GM23338 (cell line): Measurements from ENCODE around the gene CENPP. TPM values are rescaled to one million over a fixed set of nuclear protein-coding genes. Genes with fewer than 3 reads are reported as not detected.

Experiments used
- ATAC-seq: fragments of 200-7000 bp; cut with Tn5 transposase; 3 replicates; pipeline ENCODE4 v1.9.1; 2020
- DNase-seq: peaks from one replicate; pipeline ENCODE4 v3.0.0-alpha.2; 2015; ENCODE audit warnings: low spot score
- H2AFZ ChIP-seq: fragments of 200-600 bp; sonication (generic); 2 replicates; pipeline ENCODE4 v1.8.0; 2016; ENCODE audit warnings: antibody characterized with exemption, mild to moderate bottlenecking, moderate library complexity
- H3F3A ChIP-seq: fragments of 200-600 bp; sonication (generic); replicated peaks from 2 replicates; pipeline ENCODE4 v1.8.0; 2017; ENCODE audit warnings: antibody characterized with exemption, mixed run types, low read depth
- H3K27ac ChIP-seq: fragments of 200-600 bp; sonication (generic); 2 replicates; pipeline ENCODE4 v1.6.1; 2016; ENCODE audit warnings: low read depth
- H3K27me3 ChIP-seq: fragments of 200-600 bp; sonication (generic); 2 replicates; pipeline ENCODE4 v1.8.0; 2016; ENCODE audit warnings: mild to moderate bottlenecking, mixed run types, moderate library complexity; ENCODE audit not compliant: insufficient read depth
- H3K36me3 ChIP-seq: fragments of 200-600 bp; sonication (generic); 2 replicates; pipeline ENCODE4 v1.8.0; 2016; ENCODE audit warnings: mild to moderate bottlenecking; ENCODE audit not compliant: insufficient read depth
- H3K4me1 ChIP-seq: fragments of 200-600 bp; sonication (generic); 2 replicates; pipeline ENCODE4 v1.8.0; 2016; ENCODE audit warnings: mild to moderate bottlenecking, moderate library complexity; ENCODE audit not compliant: insufficient read depth
- H3K4me2 ChIP-seq: fragments of 200-600 bp; sonication (generic); 2 replicates; pipeline ENCODE4 v1.7.1; 2017; ENCODE audit warnings: mixed run types
- H3K4me3 ChIP-seq: fragments of 200-600 bp; sonication (generic); 2 replicates; pipeline ENCODE4 v1.6.1; 2016; ENCODE audit warnings: mixed run types
- H3K79me2 ChIP-seq: fragments of 200-600 bp; sonication (generic); replicated peaks from 2 replicates; pipeline ENCODE4 v1.8.0; 2017; ENCODE audit warnings: mild to moderate bottlenecking; ENCODE audit not compliant: insufficient read depth
- H3K9me2 ChIP-seq: fragments of 200-600 bp; sonication (generic); 2 replicates; pipeline ENCODE4 v1.8.0; 2017; ENCODE audit not compliant: insufficient read depth
- H4K20me1 ChIP-seq: fragments of 200-600 bp; sonication (generic); replicated peaks from 2 replicates; pipeline ENCODE4 v1.8.0; 2017; ENCODE audit warnings: mild to moderate bottlenecking; ENCODE audit not compliant: insufficient read depth
- H3K27ac Mint-ChIP-seq: 2 replicates; pipeline ENCODE4 v1.8.0; 2020; ENCODE audit warnings: inconsistent platforms, mild to moderate bottlenecking, moderate library complexity, mixed read lengths
- H3K27me3 Mint-ChIP-seq: 3 replicates; pipeline ENCODE4 v1.8.0; 2022; ENCODE audit warnings: low read depth, mild to moderate bottlenecking, moderate library complexity, mixed read lengths, inconsistent platforms; ENCODE audit not compliant: insufficient read depth, poor library complexity
- H3K36me3 Mint-ChIP-seq: 3 replicates; pipeline ENCODE4 v1.8.0; 2021; ENCODE audit warnings: low read depth, mild to moderate bottlenecking, inconsistent platforms, moderate library complexity, mixed read lengths
- H3K4me1 Mint-ChIP-seq: 3 replicates; pipeline ENCODE4 v1.8.0; 2020; ENCODE audit warnings: mild to moderate bottlenecking, inconsistent platforms, mixed read lengths
- H3K4me3 Mint-ChIP-seq: 3 replicates; pipeline ENCODE4 v1.8.0; 2021; ENCODE audit warnings: moderate library complexity, mild to moderate bottlenecking, inconsistent platforms, mixed read lengths
- H3K9me3 Mint-ChIP-seq: 3 replicates; pipeline ENCODE4 v1.8.0; 2020; ENCODE audit warnings: moderate library complexity, mild to moderate bottlenecking, inconsistent platforms, mixed read lengths
- CREB1 ChIP-seq: fragments of 250-450 bp; sonication (Bioruptor Pico); IDR thresholded peaks from 2 replicates; pipeline ENCODE4 v1.5.0; 2020; ENCODE audit warnings: low read depth, mild to moderate bottlenecking, moderate library complexity
- EZH2 ChIP-seq: fragments of 200-600 bp; sonication (generic); IDR thresholded peaks from one replicate; pipeline ENCODE4 v1.8.0; 2017; ENCODE audit warnings: antibody characterized with exemption, mild to moderate bottlenecking, low read depth; ENCODE audit not compliant: unreplicated experiment
- EZH2phosphoT487 ChIP-seq: fragments of 200-600 bp; sonication (generic); IDR thresholded peaks from one replicate; pipeline ENCODE4 v1.8.1; 2018; ENCODE audit warnings: antibody characterized with exemption; ENCODE audit not compliant: unreplicated experiment
- JUNB ChIP-seq: IDR thresholded peaks from one replicate; pipeline ENCODE4 v1.6.1; 2016; ENCODE audit warnings: antibody characterized with exemption; ENCODE audit not compliant: unreplicated experiment
- NANOG ChIP-seq: IDR thresholded peaks from 2 replicates; pipeline ENCODE4 v1.6.1; 2016; ENCODE audit warnings: antibody characterized with exemption, borderline replicate concordance
- POLR2AphosphoS5 ChIP-seq: IDR thresholded peaks from 2 replicates; pipeline ENCODE4 v1.6.1; 2016; ENCODE audit warnings: antibody characterized with exemption, low read depth
- STAT1 ChIP-seq: IDR thresholded peaks from one replicate; pipeline ENCODE4 v1.6.1; 2016; ENCODE audit warnings: antibody characterized with exemption; ENCODE audit not compliant: unreplicated experiment
- ZNF114 ChIP-seq: fragments of 250-450 bp; sonication (Bioruptor Pico); IDR thresholded peaks from 2 replicates; pipeline ENCODE4 v1.5.0; 2020; ENCODE audit warnings: mild to moderate bottlenecking, moderate library complexity
- ZNF331 ChIP-seq: fragments of 250-450 bp; sonication (Bioruptor Pico); IDR thresholded peaks from 2 replicates; pipeline ENCODE4 v1.5.0; 2020; ENCODE audit warnings: low read depth, mild to moderate bottlenecking, moderate library complexity
- polyA plus RNA-seq: library from polyadenylated mRNA; unstranded; fragments of >200 nt; fragmentation: Nextera tagmentation; extraction: Ambion mirVana; gene quantifications from 2 replicates; pipeline ENCODE4 v1.2.1, GENCODE V29; 2016
- total RNA-seq: library from RNA; depleted of rRNA; stranded (reverse); fragments of >200 nt; shearing (Covaris generic); gene quantifications from 2 replicates; pipeline ENCODE4 v1.2.3, GENCODE V29; 2014
- TF ChIP-seq, protein P1 (sequence below): IDR thresholded peaks from 2 replicates; pipeline ENCODE4 v1.6.1; 2016; ENCODE audit warnings: antibody characterized with exemption
- TF ChIP-seq, protein P2 (sequence below), 2 experiments: fragments of 200-600 bp in 1 of 2; sonication (generic) in 1 of 2; conservative IDR thresholded peaks; 2 replicates each; pipeline versions ENCODE4 v1.5.1 to v1.6.1; 2016 to 2017; ENCODE audit warnings: antibody characterized with exemption in 2 of 2, low read depth in 2 of 2, mild to moderate bottlenecking in 2 of 2, moderate library complexity in 1 of 2
- TF ChIP-seq, protein P3 (sequence below): IDR thresholded peaks from one replicate; pipeline ENCODE4 v1.6.1; 2018; ENCODE audit warnings: antibody characterized with exemption; ENCODE audit not compliant: unreplicated experiment

Gene CENPP
- total and polyA plus RNA-seq, 2 experiments from 2014 or later = 11.0 to 12.6 TPM

DNA sequence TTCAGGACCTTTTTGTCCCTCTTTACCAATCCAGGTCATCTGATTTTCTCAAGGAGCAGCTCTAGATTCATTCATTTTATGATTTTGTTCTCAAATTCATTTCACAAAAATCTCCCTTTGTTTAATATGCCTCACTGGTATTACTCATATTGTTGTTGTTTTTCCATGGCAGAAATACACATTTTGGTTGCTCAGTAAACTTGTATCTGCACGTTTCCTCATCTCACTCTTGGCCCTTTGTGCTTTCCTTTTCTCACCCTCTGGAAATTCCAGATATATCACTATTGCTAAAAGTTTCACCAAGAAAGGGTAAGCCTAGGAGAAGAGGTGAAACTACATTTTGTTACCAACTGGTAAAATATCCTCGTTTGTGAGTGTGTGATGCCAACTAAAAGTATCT lies 141.8 kb downstream of the CENPP start:
- no peak for TF ChIP-seq CREB1
- no peaks in the 10 kb centered on the region for H3K36me3 ChIP-seq
- H3K27me3 ChIP-seq = no peaks in the 10 kb centered on the region
- H2AFZ ChIP-seq = no peak overlapping the region
- H3K36me3 Mint-ChIP-seq = no peaks in the 10 kb centered on the region
- no peaks in the 10 kb centered on the region for H3K4me1 Mint-ChIP-seq
- no peak overlapping the region for H3K4me3 ChIP-seq
- no peaks in the 10 kb centered on the region for H3K4me1 ChIP-seq
- DNase-seq (no peak), ATAC-seq (no peak)
- no peak overlapping the region for H3K27ac Mint-ChIP-seq
- H3K27ac ChIP-seq = no peak overlapping the region
- H3K27me3 Mint-ChIP-seq = peaks cover 3% of the 10 kb centered on the region
- H3K9me3 Mint-ChIP-seq = no peaks in the 10 kb centered on the region
- H3F3A ChIP-seq = no peaks in the 10 kb centered on the region
- no peaks in the 10 kb centered on the region; the same call in 1 of the 2 replicates for H4K20me1 ChIP-seq
- no peaks in the 10 kb centered on the region for H3K79me2 ChIP-seq
- no peak overlapping the region for H3K4me2 ChIP-seq
- no peaks in the 10 kb centered on the region for H3K9me2 ChIP-seq
- no peak overlapping the region for H3K4me3 Mint-ChIP-seq

DNA sequence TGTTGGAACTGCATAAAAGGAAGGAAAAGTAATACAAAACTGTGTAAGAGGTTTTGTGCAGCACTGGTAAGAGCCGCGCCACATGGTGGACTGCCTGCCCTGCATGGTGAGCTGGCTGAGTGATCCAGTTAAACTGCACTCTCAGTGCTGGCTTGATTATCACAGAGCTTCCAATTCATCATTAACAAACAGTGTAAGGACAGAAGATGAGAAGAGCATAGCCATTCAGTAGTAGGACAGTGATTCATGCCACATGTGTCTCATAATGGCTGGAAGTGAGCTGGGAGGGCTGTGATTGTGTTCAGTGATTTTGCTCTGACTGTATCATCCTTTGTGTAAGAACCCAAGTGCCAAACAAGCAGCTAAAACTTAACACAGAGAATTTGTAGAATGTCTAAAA lies 142.5 kb downstream of the CENPP start:
- no peaks in the 10 kb centered on the region for H3F3A ChIP-seq
- TF ChIP-seq JUNB (no peak), EZH2phosphoT487 (no peak), ZNF114 (no peak), POLR2AphosphoS5 (no peak), ZNF331 (CRISPR knock-in tag) (no peak), NANOG (no peak)
- TF ChIP-seq, protein P1, sequence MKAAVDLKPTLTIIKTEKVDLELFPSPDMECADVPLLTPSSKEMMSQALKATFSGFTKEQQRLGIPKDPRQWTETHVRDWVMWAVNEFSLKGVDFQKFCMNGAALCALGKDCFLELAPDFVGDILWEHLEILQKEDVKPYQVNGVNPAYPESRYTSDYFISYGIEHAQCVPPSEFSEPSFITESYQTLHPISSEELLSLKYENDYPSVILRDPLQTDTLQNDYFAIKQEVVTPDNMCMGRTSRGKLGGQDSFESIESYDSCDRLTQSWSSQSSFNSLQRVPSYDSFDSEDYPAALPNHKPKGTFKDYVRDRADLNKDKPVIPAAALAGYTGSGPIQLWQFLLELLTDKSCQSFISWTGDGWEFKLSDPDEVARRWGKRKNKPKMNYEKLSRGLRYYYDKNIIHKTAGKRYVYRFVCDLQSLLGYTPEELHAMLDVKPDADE = no peak
- TF ChIP-seq, protein P2, sequence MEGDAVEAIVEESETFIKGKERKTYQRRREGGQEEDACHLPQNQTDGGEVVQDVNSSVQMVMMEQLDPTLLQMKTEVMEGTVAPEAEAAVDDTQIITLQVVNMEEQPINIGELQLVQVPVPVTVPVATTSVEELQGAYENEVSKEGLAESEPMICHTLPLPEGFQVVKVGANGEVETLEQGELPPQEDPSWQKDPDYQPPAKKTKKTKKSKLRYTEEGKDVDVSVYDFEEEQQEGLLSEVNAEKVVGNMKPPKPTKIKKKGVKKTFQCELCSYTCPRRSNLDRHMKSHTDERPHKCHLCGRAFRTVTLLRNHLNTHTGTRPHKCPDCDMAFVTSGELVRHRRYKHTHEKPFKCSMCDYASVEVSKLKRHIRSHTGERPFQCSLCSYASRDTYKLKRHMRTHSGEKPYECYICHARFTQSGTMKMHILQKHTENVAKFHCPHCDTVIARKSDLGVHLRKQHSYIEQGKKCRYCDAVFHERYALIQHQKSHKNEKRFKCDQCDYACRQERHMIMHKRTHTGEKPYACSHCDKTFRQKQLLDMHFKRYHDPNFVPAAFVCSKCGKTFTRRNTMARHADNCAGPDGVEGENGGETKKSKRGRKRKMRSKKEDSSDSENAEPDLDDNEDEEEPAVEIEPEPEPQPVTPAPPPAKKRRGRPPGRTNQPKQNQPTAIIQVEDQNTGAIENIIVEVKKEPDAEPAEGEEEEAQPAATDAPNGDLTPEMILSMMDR (conservative IDR thresholded peaks at IDR 0.05; ENCODE audit: low read depth in 2 of 2) = no peak
- DNase-seq (no peak), ATAC-seq (no peak)
- H3K79me2 ChIP-seq = no peaks in the 10 kb centered on the region
- Mint-ChIP-seq H3K4me1 (no peaks in the 10 kb centered on the region), H3K9me3 (no peaks in the 10 kb centered on the region), H3K27ac (no peak overlapping the region), H3K36me3 (no peaks in the 10 kb centered on the region), H3K27me3 (peaks cover 3% of the 10 kb centered on the region), H3K4me3 (no peak overlapping the region)
- H2AFZ ChIP-seq = no peak overlapping the region
- no peaks in the 10 kb centered on the region; the same call in 1 of the 2 replicates for H4K20me1 ChIP-seq
- H3K4me3 ChIP-seq = no peak overlapping the region
- no peaks in the 10 kb centered on the region for H3K9me2 ChIP-seq
- no peak overlapping the region for H3K27ac ChIP-seq
- H3K4me1 ChIP-seq = no peaks in the 10 kb centered on the region
- no peaks in the 10 kb centered on the region for H3K27me3 ChIP-seq
- no peak overlapping the region for H3K4me2 ChIP-seq
- H3K36me3 ChIP-seq = no peaks in the 10 kb centered on the region

DNA sequence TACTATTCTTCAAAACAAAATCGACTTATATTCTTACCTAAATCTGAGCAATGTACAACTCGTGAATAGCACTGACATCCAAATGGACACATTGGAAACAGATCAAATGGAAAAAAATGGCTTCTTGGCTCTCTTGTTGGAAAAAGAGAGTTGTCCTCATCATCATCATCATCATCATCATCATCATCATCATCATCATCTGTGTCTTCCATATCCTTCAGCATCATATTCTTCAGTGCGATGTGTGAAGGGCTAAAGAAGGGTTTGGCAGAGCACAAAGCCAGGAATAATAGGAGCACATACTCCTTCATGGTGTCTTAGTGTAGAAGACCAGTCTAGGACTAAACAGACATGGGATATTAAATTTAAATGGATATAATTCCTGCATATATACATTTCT lies 148.8 kb downstream of the CENPP start:
- Histone ChIP-seq H3K27me3 (no peaks in the 10 kb centered on the region), H3K36me3 (no peaks in the 10 kb centered on the region), H4K20me1 (no peaks in the 10 kb centered on the region), H2AFZ (no peak overlapping the region), H3K4me1 (0 out of 2 replicates have a peak, but pooled peaks cover 2% of the 10 kb centered on the region), H3K27ac (no peak overlapping the region), H3F3A (no peaks in the 10 kb centered on the region), H3K9me2 (no peaks in the 10 kb centered on the region), H3K4me3 (no peak overlapping the region), H3K79me2 (no peaks in the 10 kb centered on the region), H3K4me2 (no peak overlapping the region)
- peaks cover 3% of the 10 kb centered on the region for H3K27me3 Mint-ChIP-seq
- TF ChIP-seq EZH2phosphoT487 = no peak
- TF ChIP-seq, protein P3, sequence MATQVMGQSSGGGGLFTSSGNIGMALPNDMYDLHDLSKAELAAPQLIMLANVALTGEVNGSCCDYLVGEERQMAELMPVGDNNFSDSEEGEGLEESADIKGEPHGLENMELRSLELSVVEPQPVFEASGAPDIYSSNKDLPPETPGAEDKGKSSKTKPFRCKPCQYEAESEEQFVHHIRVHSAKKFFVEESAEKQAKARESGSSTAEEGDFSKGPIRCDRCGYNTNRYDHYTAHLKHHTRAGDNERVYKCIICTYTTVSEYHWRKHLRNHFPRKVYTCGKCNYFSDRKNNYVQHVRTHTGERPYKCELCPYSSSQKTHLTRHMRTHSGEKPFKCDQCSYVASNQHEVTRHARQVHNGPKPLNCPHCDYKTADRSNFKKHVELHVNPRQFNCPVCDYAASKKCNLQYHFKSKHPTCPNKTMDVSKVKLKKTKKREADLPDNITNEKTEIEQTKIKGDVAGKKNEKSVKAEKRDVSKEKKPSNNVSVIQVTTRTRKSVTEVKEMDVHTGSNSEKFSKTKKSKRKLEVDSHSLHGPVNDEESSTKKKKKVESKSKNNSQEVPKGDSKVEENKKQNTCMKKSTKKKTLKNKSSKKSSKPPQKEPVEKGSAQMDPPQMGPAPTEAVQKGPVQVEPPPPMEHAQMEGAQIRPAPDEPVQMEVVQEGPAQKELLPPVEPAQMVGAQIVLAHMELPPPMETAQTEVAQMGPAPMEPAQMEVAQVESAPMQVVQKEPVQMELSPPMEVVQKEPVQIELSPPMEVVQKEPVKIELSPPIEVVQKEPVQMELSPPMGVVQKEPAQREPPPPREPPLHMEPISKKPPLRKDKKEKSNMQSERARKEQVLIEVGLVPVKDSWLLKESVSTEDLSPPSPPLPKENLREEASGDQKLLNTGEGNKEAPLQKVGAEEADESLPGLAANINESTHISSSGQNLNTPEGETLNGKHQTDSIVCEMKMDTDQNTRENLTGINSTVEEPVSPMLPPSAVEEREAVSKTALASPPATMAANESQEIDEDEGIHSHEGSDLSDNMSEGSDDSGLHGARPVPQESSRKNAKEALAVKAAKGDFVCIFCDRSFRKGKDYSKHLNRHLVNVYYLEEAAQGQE = no peak
- no peak for TF ChIP-seq NANOG
- TF ChIP-seq POLR2AphosphoS5 = no peak
- TF ChIP-seq EZH2 = no peak
- TF ChIP-seq, protein P2 (conservative IDR thresholded peaks at IDR 0.05; ENCODE audit: low read depth in 2 of 2) = no peak
- no peak for TF ChIP-seq STAT1
- DNase-seq (no peak), ATAC-seq (no peak)
- H3K4me3 Mint-ChIP-seq = no peak overlapping the region
- H3K27ac Mint-ChIP-seq = no peak overlapping the region
- H3K4me1 Mint-ChIP-seq = no peaks in the 10 kb centered on the region
- H3K36me3 Mint-ChIP-seq = no peaks in the 10 kb centered on the region
- H3K9me3 Mint-ChIP-seq = no peaks in the 10 kb centered on the region
